ENCODE measurements around the gene OSBPL8.

Gene OSBPL8, protein sequence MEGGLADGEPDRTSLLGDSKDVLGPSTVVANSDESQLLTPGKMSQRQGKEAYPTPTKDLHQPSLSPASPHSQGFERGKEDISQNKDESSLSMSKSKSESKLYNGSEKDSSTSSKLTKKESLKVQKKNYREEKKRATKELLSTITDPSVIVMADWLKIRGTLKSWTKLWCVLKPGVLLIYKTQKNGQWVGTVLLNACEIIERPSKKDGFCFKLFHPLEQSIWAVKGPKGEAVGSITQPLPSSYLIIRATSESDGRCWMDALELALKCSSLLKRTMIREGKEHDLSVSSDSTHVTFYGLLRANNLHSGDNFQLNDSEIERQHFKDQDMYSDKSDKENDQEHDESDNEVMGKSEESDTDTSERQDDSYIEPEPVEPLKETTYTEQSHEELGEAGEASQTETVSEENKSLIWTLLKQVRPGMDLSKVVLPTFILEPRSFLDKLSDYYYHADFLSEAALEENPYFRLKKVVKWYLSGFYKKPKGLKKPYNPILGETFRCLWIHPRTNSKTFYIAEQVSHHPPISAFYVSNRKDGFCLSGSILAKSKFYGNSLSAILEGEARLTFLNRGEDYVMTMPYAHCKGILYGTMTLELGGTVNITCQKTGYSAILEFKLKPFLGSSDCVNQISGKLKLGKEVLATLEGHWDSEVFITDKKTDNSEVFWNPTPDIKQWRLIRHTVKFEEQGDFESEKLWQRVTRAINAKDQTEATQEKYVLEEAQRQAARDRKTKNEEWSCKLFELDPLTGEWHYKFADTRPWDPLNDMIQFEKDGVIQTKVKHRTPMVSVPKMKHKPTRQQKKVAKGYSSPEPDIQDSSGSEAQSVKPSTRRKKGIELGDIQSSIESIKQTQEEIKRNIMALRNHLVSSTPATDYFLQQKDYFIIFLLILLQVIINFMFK

GRCh38 chr12:76559400-76560085, at the start of gene OSBPL8:
Gene OSBPL8, minus strand, starts transcription at chr12:76559771. Its CDS starts 72,220 bp downstream, at chr12:76487551.
- TF ChIP-seq, protein P1, sequence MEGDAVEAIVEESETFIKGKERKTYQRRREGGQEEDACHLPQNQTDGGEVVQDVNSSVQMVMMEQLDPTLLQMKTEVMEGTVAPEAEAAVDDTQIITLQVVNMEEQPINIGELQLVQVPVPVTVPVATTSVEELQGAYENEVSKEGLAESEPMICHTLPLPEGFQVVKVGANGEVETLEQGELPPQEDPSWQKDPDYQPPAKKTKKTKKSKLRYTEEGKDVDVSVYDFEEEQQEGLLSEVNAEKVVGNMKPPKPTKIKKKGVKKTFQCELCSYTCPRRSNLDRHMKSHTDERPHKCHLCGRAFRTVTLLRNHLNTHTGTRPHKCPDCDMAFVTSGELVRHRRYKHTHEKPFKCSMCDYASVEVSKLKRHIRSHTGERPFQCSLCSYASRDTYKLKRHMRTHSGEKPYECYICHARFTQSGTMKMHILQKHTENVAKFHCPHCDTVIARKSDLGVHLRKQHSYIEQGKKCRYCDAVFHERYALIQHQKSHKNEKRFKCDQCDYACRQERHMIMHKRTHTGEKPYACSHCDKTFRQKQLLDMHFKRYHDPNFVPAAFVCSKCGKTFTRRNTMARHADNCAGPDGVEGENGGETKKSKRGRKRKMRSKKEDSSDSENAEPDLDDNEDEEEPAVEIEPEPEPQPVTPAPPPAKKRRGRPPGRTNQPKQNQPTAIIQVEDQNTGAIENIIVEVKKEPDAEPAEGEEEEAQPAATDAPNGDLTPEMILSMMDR (conservative IDR thresholded peaks at IDR 0.05) = peak; percentile 39
- H3K27ac ChIP-seq = peak within 1 kb of the TSS; percentile 93

- TF ChIP-seq, protein P1 (conservative IDR thresholded peaks at IDR 0.05) = no peak
- no peak overlapping the region for H3K27ac ChIP-seq
These were observed 48.5 kb upstream of the OSBPL8 start for GRCh38 chr12:76608070-76608469.

GRCh38 chr12:76595056-76595455, 35.5 kb upstream of the OSBPL8 start:
- no peak overlapping the region for H3K27ac ChIP-seq
- TF ChIP-seq, protein P1 (conservative IDR thresholded peaks at IDR 0.05) = no peak

- TF ChIP-seq, protein P1 (conservative IDR thresholded peaks at IDR 0.05) = no peak
- H3K27ac ChIP-seq = no peak overlapping the region
These were observed 31.9 kb upstream of the OSBPL8 start for GRCh38 chr12:76591476-76591875.

- H3K27ac ChIP-seq = no peak overlapping the region
- TF ChIP-seq, protein P1 (conservative IDR thresholded peaks at IDR 0.05) = no peak
These were observed 30.6 kb upstream of the OSBPL8 start for GRCh38 chr12:76590131-76590530.

GRCh38 chr12:76588881-76589565, 29.5 kb upstream of the OSBPL8 start:
- H3K27ac ChIP-seq = no peak overlapping the region
- TF ChIP-seq, protein P1 (conservative IDR thresholded peaks at IDR 0.05) = no peak
